Osteoblast (primary cell): Measurements from ENCODE around the gene HSFX3. TPM values are rescaled to one million over a fixed set of nuclear protein-coding genes. Genes with fewer than 3 reads are reported as not detected.
"Not testable (repeated sequence)": the region's sequence is repeated elsewhere in the genome, so short reads cannot be mapped to it uniquely, and the experiment has no call there.

Source experiments
- DNase-seq: peaks from one replicate; pipeline ENCODE4 v3.0.0; 2011; ENCODE audit warnings: low spot score, mixed read lengths; ENCODE audit not compliant: insufficient read length; ENCODE audit errors: missing footprints
- H2AFZ ChIP-seq: 2 replicates; pipeline ENCODE4 v1.6.0; 2011; ENCODE audit warnings: mild to moderate bottlenecking, low read length
- H3K27ac ChIP-seq: 2 replicates; pipeline ENCODE4 v1.5.1; 2011; ENCODE audit warnings: mild to moderate bottlenecking, low read depth, low read length, moderate library complexity
- H3K27me3 ChIP-seq: 2 replicates; pipeline ENCODE4 v1.6.0; 2012; ENCODE audit warnings: mild to moderate bottlenecking, control low read depth, inconsistent platforms, low read length, moderate library complexity; ENCODE audit not compliant: insufficient read depth
- H3K36me3 ChIP-seq: 2 replicates; pipeline ENCODE4 v1.5.1; 2011; ENCODE audit warnings: mild to moderate bottlenecking, low read length, control low read depth, moderate library complexity; ENCODE audit not compliant: insufficient read depth
- H3K4me1 ChIP-seq: 2 replicates; pipeline ENCODE4 v1.5.1; 2011; ENCODE audit warnings: mild to moderate bottlenecking, low read length, control low read depth, moderate library complexity; ENCODE audit not compliant: insufficient read depth
- H3K4me2 ChIP-seq: 2 replicates; pipeline ENCODE4 v1.6.0; 2011; ENCODE audit warnings: mild to moderate bottlenecking, low read length; ENCODE audit not compliant: insufficient read depth
- H3K4me3 ChIP-seq: fragments of 200-600 bp; sonication (generic); 3 replicates; pipeline ENCODE4 v1.5.1; 2012; ENCODE audit warnings: mild to moderate bottlenecking, low read length, inconsistent platforms; ENCODE audit not compliant: insufficient read depth
- H3K79me2 ChIP-seq: 2 replicates; pipeline ENCODE4 v1.6.0; 2012; ENCODE audit warnings: mild to moderate bottlenecking, low read length, control low read depth, inconsistent platforms; ENCODE audit not compliant: insufficient read depth
- H3K9me3 ChIP-seq: 2 replicates; pipeline ENCODE4 v1.5.1; 2011; ENCODE audit warnings: low read depth, low read length, control low read depth
- H4K20me1 ChIP-seq: 2 replicates; pipeline ENCODE4 v1.6.0; 2012; ENCODE audit warnings: mild to moderate bottlenecking, low read length, control low read depth; ENCODE audit not compliant: insufficient read depth
- total RNA-seq: library from RNA; depleted of rRNA; stranded (reverse); fragments of >200 nt; gene quantifications from 2 replicates; pipeline ENCODE4 v1.2.3, GENCODE V29; 2012
- TF ChIP-seq, protein P1 (sequence below): IDR thresholded peaks from 2 replicates; pipeline ENCODE4 v1.5.1; 2011; ENCODE audit warnings: mild to moderate bottlenecking, low read depth, low read length, moderate library complexity; ENCODE audit errors: extremely low read depth

Gene HSFX3
- total RNA-seq, 1 donor: not detected

DNA sequence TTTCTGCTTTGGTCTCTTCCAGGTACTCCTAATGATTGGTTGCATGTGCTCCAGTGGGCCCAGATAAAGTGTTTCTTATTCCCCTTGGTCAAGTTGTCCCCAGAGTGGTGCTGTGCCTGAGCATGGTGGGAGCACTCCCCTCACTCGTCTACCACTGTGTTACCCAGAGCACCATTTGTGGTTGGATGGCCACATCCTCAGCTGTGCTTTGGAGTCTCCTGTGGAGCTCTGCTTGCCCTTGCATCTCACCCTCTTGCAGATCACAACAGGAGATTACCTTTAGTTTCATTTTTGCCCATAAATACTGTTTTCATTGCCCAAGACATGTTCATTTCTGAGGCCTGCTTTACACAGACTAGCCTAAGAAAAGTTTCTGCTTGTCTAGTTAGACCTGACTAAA lies 730 bp upstream of the HSFX3 start:
- H3K4me1 ChIP-seq, H3K27me3 ChIP-seq, H2AFZ ChIP-seq, H3K79me2 ChIP-seq, DNase-seq, H3K27ac ChIP-seq, H4K20me1 ChIP-seq, H3K4me2 ChIP-seq, H3K4me3 ChIP-seq, H3K36me3 ChIP-seq, H3K9me3 ChIP-seq: not testable (repeated sequence)

DNA sequence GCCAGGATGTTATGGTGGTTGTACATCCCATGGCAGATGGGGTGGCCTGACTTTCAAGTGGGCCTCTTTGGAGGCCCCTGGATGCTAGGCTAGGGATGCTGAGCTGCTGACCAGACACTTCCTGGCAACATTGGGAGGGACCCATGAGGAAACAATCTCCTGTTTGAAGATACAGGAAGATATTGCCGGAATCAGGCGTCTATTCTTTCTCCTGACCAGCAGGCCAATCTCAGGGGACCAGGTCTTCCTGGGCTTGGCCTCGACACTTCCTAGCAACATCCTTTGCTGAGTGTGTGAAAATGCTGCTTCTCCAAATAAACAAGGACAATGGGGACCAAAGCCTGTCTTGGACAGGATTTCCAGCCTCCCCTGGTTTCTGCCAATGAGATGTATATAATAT lies 1.9 kb downstream of the HSFX3 start:
- not testable (repeated sequence) for H3K79me2 ChIP-seq, H3K4me3 ChIP-seq, H4K20me1 ChIP-seq

DNA sequence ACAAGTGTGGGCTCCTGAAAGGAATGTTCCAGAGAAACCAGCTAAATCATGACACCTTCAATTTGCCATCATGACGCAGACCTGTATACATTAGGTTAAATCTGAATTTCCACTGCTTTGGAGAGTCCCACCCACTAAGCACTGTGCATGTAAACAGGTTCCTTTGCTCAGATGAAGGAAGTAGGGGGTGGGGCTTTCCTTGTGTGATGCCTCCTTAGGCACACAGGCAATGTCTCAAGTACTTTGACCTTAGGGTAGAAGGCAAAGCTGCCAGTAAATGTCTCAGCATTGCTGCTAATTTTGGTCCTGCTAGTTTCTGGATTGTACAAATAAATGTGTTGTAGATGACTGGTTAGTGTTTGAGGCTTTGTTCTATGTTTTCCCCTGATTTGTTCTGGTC lies 2.8 kb downstream of the HSFX3 start:
- not testable (repeated sequence) for H3K36me3 ChIP-seq, H4K20me1 ChIP-seq, H3K27ac ChIP-seq, H3K9me3 ChIP-seq, H3K4me1 ChIP-seq, H3K4me2 ChIP-seq, H3K27me3 ChIP-seq, H2AFZ ChIP-seq, H3K4me3 ChIP-seq, DNase-seq, H3K79me2 ChIP-seq

More for the DNA sequence above, 1.9 kb downstream of the HSFX3 start:
- DNase-seq, H2AFZ ChIP-seq, H3K9me3 ChIP-seq, H3K36me3 ChIP-seq, H3K27ac ChIP-seq, H3K4me2 ChIP-seq, H3K4me1 ChIP-seq, H3K27me3 ChIP-seq: not testable (repeated sequence)

DNA sequence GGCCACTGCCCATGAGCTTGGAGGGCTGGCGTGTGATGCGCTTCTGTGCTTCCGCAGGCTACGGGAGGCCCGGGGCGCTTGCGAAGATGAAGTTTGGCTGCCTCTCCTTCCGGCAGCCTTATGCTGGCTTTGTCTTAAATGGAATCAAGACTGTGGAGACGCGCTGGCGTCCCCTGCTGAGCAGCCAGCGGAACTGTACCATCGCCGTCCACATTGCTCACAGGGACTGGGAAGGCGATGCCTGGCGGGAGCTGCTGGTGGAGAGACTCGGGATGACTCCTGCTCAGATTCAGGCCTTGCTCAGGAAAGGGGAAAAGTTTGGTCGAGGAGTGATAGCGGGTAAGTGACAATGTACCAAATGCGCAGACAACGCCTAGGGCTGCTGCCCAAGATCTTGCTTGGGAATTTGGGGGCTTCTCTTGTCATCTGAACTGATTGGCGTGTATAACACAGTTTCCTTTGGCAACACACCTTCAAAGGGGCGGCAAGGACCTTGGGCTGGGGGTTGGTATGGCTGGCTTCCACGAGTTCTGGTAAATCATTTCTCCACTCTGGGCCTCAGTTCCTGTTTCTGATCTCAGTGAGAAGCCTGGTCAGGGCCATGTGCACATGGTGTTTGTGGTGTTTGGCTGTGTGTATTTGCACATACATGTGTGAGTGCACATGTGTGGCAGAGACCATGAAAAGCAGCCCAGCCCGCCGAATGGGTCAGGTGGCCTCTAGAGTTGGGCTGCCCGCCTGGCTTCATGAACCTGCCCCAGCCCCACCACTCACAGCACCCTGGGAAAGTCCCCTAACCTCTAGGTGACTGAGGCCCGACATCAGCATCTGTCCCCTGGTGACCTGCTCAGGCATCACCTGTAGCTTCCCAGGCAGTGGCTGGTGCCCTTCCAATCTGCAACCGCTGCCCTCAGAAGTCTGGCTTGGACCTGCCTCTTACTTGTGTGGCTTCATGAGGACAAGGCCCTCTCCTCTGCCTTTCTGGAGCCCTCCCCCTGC lies 3.9 kb downstream of the HSFX3 start:
- not testable (repeated sequence) for H3K27me3 ChIP-seq, H3K27ac ChIP-seq, H3K9me3 ChIP-seq, H3K4me3 ChIP-seq, DNase-seq, H3K4me2 ChIP-seq, H3K36me3 ChIP-seq, H3K4me1 ChIP-seq, H3K79me2 ChIP-seq, H4K20me1 ChIP-seq, H2AFZ ChIP-seq

DNA sequence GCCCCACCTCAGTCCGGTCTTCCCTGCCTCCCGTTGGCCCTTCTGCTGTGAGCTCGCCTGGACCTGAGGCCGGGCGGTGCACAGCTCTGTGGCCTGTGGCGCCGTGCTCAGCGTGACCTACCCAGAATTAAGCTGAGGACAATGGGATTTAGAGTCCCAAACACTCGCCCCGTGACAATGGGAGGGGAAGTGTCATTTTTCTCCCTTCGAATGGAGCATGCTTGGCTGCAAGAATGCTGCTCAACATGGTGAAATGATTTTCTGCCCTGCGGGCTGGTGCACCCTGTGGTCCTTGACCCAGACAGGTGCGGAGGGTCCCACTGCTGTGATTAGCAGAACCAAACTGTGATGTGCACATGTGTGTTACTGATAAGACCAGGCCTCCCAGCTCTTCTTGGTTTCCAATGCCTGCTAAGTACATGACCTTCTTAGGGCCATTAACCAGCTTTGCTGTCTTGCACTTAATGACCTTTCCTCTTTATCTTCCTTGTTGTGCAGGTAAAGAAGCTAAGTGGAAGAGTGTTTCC lies 8.1 kb downstream of the HSFX3 start:
- Histone ChIP-seq H3K27me3 (no peaks in the 10 kb centered on the region), H3K36me3 (no peaks in the 10 kb centered on the region), H3K4me1 (peaks cover 4% of the 10 kb centered on the region), H3K79me2 (peaks cover 4% of the 10 kb centered on the region), H2AFZ (peak overlapping the region; percentile 58), H4K20me1 (no peaks in the 10 kb centered on the region), H3K4me2 (peak overlapping the region; percentile 57), H3K27ac (peak overlapping the region; percentile 91), H3K4me3 (peak overlapping the region; percentile 82), H3K9me3 (no peaks in the 10 kb centered on the region)
- DNase-seq: peak; percentile 39
- TF ChIP-seq, protein P1, sequence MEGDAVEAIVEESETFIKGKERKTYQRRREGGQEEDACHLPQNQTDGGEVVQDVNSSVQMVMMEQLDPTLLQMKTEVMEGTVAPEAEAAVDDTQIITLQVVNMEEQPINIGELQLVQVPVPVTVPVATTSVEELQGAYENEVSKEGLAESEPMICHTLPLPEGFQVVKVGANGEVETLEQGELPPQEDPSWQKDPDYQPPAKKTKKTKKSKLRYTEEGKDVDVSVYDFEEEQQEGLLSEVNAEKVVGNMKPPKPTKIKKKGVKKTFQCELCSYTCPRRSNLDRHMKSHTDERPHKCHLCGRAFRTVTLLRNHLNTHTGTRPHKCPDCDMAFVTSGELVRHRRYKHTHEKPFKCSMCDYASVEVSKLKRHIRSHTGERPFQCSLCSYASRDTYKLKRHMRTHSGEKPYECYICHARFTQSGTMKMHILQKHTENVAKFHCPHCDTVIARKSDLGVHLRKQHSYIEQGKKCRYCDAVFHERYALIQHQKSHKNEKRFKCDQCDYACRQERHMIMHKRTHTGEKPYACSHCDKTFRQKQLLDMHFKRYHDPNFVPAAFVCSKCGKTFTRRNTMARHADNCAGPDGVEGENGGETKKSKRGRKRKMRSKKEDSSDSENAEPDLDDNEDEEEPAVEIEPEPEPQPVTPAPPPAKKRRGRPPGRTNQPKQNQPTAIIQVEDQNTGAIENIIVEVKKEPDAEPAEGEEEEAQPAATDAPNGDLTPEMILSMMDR: no peak
